Astrocyte of the spinal cord (primary cell): Measurements from ENCODE around the gene CPEB3.
"Not testable (repeated sequence)": the region's sequence is repeated elsewhere in the genome, so short reads cannot be mapped to it uniquely, and the experiment has no call there.

Experiments used
- DNase-seq: peaks from one replicate; pipeline ENCODE4 v3.0.0; 2011; ENCODE audit warnings: low read depth, low spot score
- H3K4me3 ChIP-seq: 2 replicates; pipeline ENCODE4 v1.5.1; 2011; ENCODE audit warnings: low read depth, mild to moderate bottlenecking, low read length, moderate library complexity
- in situ Hi-C: cut with HindIII; loops from 2 replicates; pipeline ENCODE4 v1.10.0; 2017; ENCODE audit warnings: low sequenced_read_pairs
- TF ChIP-seq, protein P1 (sequence below): IDR thresholded peaks from 2 replicates; pipeline ENCODE4 v1.5.1; 2012; ENCODE audit warnings: low read depth, mild to moderate bottlenecking, low read length, inconsistent platforms

The CPEB3 gene

DNA sequence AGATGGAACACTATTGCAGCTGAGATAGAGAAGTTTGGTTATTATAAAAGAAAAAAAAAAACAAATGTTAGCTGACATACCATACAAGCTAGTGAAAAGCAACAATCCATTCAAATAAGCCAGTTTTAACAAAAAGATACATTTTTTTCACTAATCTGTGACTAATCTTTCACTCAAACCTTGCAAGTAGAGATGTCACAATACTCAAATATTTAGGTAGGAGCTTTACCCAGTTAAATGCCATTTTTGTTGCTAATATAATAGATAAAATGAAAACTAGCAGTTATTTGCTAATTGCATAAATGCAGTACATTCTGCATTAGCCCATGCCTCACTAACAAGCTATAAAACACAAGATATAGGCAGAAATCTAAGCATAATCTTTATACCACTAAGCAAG, 243.7 kb downstream of the CPEB3 start:
- H3K4me3 ChIP-seq, result no peak overlapping the region
- in situ Hi-C loops, result no loop called here
- TF ChIP-seq, protein P1, sequence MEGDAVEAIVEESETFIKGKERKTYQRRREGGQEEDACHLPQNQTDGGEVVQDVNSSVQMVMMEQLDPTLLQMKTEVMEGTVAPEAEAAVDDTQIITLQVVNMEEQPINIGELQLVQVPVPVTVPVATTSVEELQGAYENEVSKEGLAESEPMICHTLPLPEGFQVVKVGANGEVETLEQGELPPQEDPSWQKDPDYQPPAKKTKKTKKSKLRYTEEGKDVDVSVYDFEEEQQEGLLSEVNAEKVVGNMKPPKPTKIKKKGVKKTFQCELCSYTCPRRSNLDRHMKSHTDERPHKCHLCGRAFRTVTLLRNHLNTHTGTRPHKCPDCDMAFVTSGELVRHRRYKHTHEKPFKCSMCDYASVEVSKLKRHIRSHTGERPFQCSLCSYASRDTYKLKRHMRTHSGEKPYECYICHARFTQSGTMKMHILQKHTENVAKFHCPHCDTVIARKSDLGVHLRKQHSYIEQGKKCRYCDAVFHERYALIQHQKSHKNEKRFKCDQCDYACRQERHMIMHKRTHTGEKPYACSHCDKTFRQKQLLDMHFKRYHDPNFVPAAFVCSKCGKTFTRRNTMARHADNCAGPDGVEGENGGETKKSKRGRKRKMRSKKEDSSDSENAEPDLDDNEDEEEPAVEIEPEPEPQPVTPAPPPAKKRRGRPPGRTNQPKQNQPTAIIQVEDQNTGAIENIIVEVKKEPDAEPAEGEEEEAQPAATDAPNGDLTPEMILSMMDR, result no peak
- DNase-seq, result no peak

DNA sequence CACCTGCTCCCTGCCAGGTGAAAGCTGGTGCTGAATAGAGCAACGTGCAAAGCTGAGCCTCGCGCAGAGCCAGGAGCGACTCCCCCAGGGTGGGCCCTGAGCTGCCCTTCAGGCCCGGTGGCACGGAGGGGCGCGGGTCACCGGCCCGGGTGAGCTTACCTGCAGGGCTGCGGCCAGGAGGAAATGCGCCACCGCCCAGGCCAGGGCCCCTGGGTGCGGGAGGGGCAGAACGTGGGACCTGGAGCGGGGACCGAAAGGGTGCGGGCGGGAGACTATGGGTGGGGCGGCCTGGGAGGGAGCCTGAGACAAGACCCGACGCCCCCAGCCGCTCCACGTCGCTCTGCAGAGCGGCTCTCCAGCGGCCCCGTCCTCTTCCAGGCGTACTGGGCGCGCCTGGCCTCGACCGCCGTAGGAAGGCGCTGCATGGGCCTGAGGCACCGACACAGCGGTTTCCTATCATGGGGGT, 245.2 kb downstream of the CPEB3 start:
- in situ Hi-C loops, result no loop called here
- no peak overlapping the region for H3K4me3 ChIP-seq
- no peak for DNase-seq
- TF ChIP-seq, protein P1, result no peak

DNA sequence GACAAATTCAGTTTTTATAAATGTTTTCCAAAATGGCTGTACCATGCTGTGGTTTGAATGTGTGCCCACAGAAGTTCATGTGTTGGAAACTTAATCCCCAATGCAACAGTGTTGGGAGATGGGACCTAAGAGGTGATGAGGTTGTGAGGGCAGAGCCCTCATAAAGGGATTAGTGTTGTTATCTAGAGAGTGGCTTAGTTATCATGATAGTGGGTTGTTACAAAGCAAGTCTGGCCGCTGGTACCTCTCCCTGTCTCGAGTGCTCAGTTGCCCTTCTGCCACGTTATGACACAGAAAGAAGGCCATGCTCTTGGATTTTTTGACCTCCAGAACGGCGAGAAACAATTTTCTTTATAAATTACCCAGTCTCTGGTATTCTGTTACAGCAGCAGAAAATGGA, 248.3 kb downstream of the CPEB3 start:
- no peak overlapping the region for H3K4me3 ChIP-seq
- TF ChIP-seq, protein P1, result no peak
- DNase-seq, result no peak
- in situ Hi-C loops, result no loop called here

DNA sequence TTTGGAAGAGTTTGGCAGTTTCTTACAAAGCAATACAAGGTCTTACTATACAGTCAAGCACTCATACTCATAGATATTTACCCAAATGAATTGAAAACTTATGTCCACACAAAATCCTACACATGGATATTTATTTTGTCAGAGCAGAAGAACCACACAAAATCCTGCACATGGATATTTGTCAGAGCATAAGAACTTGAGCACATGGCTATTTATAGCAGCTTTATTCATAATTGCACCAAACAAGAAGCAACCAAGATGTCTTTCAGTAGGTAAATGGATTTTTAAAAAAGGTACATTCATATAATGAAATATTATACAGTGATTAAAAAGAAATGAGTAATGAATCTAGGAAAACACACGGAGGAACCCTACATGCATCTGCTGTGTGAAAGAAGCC, 251.9 kb downstream of the CPEB3 start:
- H3K4me3 ChIP-seq, result no peak overlapping the region
- DNase-seq, result no peak
- in situ Hi-C loops, result no loop called here
- TF ChIP-seq, protein P1, result no peak

DNA sequence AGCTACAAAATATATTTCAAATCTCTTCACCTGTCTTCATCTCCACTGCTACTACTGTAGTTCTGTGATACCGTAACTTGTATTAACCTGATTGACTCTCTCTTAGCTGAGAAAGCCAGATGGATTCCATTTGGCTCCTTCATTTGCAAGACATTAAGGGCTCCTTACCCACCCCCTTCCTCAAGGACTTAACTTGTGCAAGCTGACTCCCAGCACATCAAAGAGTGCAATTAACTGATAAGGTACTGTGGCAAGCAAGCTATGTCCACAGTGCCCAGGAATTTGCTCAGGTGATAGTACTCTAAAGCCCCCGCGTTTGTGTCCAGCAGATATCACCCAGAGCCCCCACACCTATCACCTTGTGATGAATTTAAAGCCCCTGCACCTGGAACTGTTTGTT, 257.8 kb downstream of the CPEB3 start:
- in situ Hi-C loops, DNase-seq, H3K4me3 ChIP-seq: not testable (repeated sequence)

DNA sequence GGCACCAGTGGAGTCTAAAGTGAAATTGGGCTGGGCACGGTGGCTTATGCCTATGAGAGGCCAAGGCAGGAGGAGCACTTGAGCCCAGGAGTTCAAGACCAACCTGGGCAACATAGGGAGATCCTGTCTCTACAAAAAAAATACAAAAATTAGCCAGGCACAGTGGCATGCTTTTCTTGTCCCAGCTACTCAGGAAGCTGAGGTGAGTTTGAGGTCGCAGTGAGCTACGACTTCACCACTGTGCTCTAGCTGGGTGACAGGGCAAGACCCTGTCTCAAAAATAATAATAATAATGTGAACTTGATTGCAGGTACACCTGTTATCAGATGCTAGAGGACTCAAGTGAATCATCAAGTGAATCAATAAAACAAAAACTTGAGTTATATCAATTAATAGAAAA, 259.3 kb downstream of the CPEB3 start:
- TF ChIP-seq, protein P1, result no peak
- no peak overlapping the region for H3K4me3 ChIP-seq
- DNase-seq, result no peak
- in situ Hi-C loops, result no loop called here

DNA sequence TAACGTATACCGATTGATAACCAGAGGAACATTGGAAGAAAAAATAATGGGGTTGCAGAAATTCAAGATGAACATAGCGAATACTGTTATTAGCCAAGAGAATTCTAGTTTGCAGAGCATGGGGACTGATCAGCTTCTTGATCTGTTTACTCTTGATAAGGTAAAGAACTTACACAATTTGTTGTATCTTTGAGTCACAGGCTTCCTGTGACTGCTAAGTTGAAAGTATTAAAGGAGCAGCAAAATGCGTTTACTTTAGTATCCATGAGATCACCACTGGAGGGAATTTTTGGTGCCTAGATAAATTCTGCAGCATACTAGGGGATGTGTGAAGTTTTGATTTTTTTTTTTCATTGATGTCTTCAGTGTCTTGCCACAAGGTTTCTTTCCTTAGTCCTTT, 263.7 kb downstream of the CPEB3 start:
- in situ Hi-C loops, result no loop called here
- no peak overlapping the region for H3K4me3 ChIP-seq
- DNase-seq, result no peak
- TF ChIP-seq, protein P1, result no peak

DNA sequence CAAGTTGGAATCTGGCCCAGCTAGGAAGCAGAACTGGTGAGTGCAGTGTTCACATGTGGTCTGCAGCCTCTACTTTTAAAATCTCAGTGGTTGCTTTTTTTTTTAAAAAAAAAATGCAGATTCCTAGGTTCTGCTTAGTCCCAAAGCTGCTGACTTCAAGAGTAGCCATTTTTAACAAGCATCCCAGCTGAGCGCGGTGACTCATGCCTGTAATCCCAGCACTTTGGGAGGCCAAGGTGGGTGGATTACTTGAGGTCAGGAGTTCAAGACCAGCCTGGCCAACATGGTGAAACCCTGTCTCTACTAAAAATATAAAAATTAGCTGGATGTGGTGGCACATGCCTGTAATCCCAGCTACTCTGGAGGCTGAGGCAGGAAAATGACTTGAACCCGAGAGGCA, 265.5 kb downstream of the CPEB3 start:
- DNase-seq, in situ Hi-C loops, H3K4me3 ChIP-seq: not testable (repeated sequence)
